ENCODE data around the gene FCN2.

FCN2 gene

DNA sequence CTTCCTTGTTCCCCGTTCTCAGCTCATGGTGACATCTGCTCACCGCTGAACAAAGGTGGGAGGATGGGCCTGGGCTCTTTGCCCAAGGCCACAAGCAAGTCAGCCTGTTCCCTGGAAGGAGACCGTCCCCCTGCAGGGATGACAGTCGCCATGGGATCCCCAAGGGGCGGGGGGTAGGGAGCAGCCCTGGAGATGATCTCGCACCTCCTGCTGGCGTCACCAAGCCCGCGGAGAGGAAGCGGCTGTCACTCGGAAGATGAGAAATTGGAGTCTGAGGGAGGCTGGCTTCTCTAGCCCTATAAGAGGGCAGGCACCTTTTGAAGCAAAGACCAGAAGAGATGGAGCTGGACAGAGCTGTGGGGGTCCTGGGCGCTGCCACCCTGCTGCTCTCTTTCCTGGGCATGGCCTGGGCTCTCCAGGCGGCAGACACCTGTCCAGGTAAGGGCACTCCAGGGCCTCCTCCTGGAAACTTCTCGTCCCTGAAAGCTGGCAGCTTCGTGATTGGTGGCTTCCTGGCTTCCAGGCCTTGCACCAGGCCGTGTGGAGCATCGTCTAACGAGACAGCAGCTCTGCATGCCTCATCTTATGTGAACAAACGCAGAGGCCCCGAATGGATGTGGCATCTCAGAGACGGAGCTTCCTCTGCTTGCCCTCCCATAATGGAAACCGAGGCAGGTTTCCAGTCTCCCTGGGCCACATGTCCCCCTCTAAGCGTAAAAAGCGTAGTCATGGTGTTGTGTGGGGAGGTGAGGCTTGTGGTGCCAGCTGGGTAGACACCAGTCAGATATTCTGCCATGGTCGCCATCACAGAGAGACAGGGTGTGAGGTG, at the start of gene FCN2:
TSS of gene FCN2 (plus strand) at position 327 of the 829 bp plus-strand sequence. CDS start at position 339, 12 bp downstream.
- no peaks in the 10 kb centered on the region for H3K36me3 ChIP-seq (ENCODE audit: insufficient read depth, low read length)

DNA sequence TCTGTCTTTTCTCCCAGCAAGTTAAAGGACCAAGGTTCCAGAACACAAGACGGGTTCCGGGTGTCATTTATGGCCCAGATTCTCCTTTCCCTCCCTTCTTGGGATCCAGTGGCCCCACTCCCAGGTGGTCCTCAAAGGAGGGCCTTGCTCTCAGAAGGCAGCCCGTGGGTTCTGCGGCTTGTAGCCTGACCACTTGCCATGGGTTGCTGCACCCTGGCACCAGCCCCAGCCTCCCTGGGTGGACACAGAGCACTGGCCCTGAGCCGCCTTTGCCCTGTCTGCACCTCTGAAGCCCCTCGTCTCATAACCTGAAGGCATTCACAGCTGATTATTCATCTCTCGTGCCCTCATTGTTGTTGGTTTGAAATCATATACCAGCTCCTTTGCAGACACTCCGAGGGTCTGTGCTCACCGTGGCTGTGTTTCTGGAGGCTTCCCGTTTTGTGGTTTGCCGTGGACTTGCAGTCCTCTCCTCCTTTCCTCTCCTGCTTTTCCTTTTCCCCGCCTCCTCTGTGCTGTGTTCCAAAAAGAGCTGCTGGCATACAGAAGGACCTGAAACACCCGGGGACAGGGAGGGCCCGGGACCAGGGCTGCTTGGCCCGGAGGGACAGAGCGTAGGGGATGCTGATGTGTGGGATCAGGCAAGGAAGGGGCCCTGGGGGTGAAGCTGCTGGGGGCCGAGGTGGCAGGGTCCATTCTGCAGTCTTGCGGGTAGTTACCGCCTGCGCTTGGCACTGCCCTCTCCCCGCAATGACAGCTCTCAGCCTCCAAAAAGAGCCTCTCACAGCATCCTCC, 49.5 kb upstream of the FCN2 start:
- Histone ChIP-seq H3K36me3 (ENCODE audit: insufficient read depth, low read length) (peaks cover 21% of the 10 kb centered on the region), H3K79me2 (ENCODE audit: control insufficient read depth, insufficient read depth, low read length, unreplicated experiment) (no peaks in the 10 kb centered on the region), H3K27ac (ENCODE audit: low read depth, low read length) (no peak overlapping the region), H3K4me1 (ENCODE audit: control insufficient read depth, insufficient read depth, low read length, unreplicated experiment) (no peaks in the 10 kb centered on the region), H3K4me3 (ENCODE audit: low read depth, low read length) (no peak overlapping the region), H3K27me3 (ENCODE audit: insufficient read depth, low read length) (no peaks in the 10 kb centered on the region), H2AFZ (ENCODE audit: low read length, unreplicated experiment) (no peak overlapping the region)

More for the DNA sequence above, at the start of gene FCN2:
- Histone ChIP-seq H3K27me3 (ENCODE audit: insufficient read depth, low read length) (peaks cover 65% of the 10 kb centered on the region), H2AFZ (ENCODE audit: low read length, unreplicated experiment) (no peak within 1 kb of the TSS), H3K4me1 (ENCODE audit: control insufficient read depth, insufficient read depth, low read length, unreplicated experiment) (no peaks in the 10 kb centered on the region), H3K79me2 (ENCODE audit: control insufficient read depth, insufficient read depth, low read length, unreplicated experiment) (no peaks in the 10 kb centered on the region), H3K4me3 (ENCODE audit: low read depth, low read length) (no peak within 1 kb of the TSS), H3K27ac (ENCODE audit: low read depth, low read length) (no peak within 1 kb of the TSS)

GRCh38 chr9:134832471-134832870, 48.1 kb upstream of the FCN2 start:
- Histone ChIP-seq H3K79me2 (ENCODE audit: control insufficient read depth, insufficient read depth, low read length, unreplicated experiment) (no peaks in the 10 kb centered on the region), H3K36me3 (ENCODE audit: insufficient read depth, low read length) (peaks cover 21% of the 10 kb centered on the region), H3K4me3 (ENCODE audit: low read depth, low read length) (no peak overlapping the region), H2AFZ (ENCODE audit: low read length, unreplicated experiment) (no peak overlapping the region), H3K4me1 (ENCODE audit: control insufficient read depth, insufficient read depth, low read length, unreplicated experiment) (no peaks in the 10 kb centered on the region), H3K27ac (ENCODE audit: low read depth, low read length) (no peak overlapping the region), H3K27me3 (ENCODE audit: insufficient read depth, low read length) (no peaks in the 10 kb centered on the region)

DNA sequence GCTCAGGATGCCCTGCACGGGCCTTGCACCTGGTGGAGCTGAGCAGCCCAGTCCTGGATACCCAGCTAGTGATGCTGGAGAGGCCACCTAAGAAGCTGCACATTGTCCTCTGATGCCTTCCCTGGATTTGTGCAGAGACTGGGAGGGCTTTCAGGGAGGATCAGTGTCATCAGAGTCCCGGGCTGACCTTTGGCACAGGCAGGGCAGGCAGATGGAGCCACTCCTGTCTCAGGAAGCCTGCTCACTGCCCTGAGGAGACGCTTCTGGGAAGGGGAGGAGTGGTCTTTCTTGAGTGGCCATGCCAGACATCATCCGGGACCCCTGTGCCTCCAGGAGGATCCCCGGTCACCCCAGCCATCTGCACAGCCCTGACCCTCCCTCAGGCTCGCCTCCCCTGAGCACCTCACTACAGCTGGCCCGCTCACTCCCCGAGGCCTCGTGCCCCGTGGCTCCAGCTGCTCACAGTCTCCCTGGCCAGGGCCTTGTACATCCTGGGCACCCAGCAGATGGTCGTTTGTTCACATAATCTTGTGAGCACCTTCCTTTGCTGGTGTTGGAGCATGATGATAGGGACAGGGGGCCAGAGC, 47.2 kb upstream of the FCN2 start:
- H3K27ac ChIP-seq (ENCODE audit: low read depth, low read length): no peak overlapping the region
- no peak overlapping the region for H2AFZ ChIP-seq (ENCODE audit: low read length, unreplicated experiment)
- H3K36me3 ChIP-seq (ENCODE audit: insufficient read depth, low read length): peaks cover 21% of the 10 kb centered on the region
- no peaks in the 10 kb centered on the region for H3K79me2 ChIP-seq (ENCODE audit: control insufficient read depth, insufficient read depth, low read length, unreplicated experiment)
- no peaks in the 10 kb centered on the region for H3K27me3 ChIP-seq (ENCODE audit: insufficient read depth, low read length)
- H3K4me3 ChIP-seq (ENCODE audit: low read depth, low read length): no peak overlapping the region
- H3K4me1 ChIP-seq (ENCODE audit: control insufficient read depth, insufficient read depth, low read length, unreplicated experiment): no peaks in the 10 kb centered on the region

GRCh38 chr9:134834217-134834956, 46.2 kb upstream of the FCN2 start:
- H3K27me3 ChIP-seq (ENCODE audit: insufficient read depth, low read length): no peaks in the 10 kb centered on the region
- H2AFZ ChIP-seq (ENCODE audit: low read length, unreplicated experiment): no peak overlapping the region
- no peaks in the 10 kb centered on the region for H3K79me2 ChIP-seq (ENCODE audit: control insufficient read depth, insufficient read depth, low read length, unreplicated experiment)
- H3K4me3 ChIP-seq (ENCODE audit: low read depth, low read length): no peak overlapping the region
- no peak overlapping the region for H3K27ac ChIP-seq (ENCODE audit: low read depth, low read length)
- peaks cover 14% of the 10 kb centered on the region for H3K36me3 ChIP-seq (ENCODE audit: insufficient read depth, low read length)
- no peaks in the 10 kb centered on the region for H3K4me1 ChIP-seq (ENCODE audit: control insufficient read depth, insufficient read depth, low read length, unreplicated experiment)

GRCh38 chr9:134834957-134835419, 45.6 kb upstream of the FCN2 start:
- no peak overlapping the region for H2AFZ ChIP-seq (ENCODE audit: low read length, unreplicated experiment)
- no peak overlapping the region for H3K4me3 ChIP-seq (ENCODE audit: low read depth, low read length)
- no peaks in the 10 kb centered on the region for H3K27me3 ChIP-seq (ENCODE audit: insufficient read depth, low read length)
- peaks cover 14% of the 10 kb centered on the region for H3K36me3 ChIP-seq (ENCODE audit: insufficient read depth, low read length)
- H3K79me2 ChIP-seq (ENCODE audit: control insufficient read depth, insufficient read depth, low read length, unreplicated experiment): no peaks in the 10 kb centered on the region
- H3K27ac ChIP-seq (ENCODE audit: low read depth, low read length): no peak overlapping the region
- no peaks in the 10 kb centered on the region for H3K4me1 ChIP-seq (ENCODE audit: control insufficient read depth, insufficient read depth, low read length, unreplicated experiment)

DNA sequence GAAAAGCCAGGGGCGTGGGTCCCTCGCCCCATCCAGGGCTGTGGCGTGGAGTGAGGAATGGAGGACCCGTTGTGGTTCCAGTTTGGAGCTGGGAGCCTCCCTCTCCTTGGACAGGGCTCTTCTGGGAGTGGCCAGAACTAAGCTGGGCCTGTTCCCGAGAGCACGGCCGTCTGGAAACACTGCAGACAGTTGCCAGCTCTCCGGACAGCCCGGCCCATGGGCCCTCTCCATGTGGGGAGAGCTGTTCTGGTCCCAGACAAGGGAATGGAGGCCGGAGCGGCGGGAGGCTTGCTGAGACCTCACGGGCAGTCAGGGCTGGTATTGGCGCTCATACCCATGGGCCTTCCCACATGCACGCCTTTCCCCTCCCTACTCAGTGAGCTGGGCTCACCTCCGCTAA, 45.2 kb upstream of the FCN2 start:
- H3K4me3 ChIP-seq (ENCODE audit: low read depth, low read length): no peak overlapping the region
- H3K4me1 ChIP-seq (ENCODE audit: control insufficient read depth, insufficient read depth, low read length, unreplicated experiment): no peaks in the 10 kb centered on the region
- H3K27me3 ChIP-seq (ENCODE audit: insufficient read depth, low read length): no peaks in the 10 kb centered on the region
- no peaks in the 10 kb centered on the region for H3K79me2 ChIP-seq (ENCODE audit: control insufficient read depth, insufficient read depth, low read length, unreplicated experiment)
- peaks cover 16% of the 10 kb centered on the region for H3K36me3 ChIP-seq (ENCODE audit: insufficient read depth, low read length)
- H3K27ac ChIP-seq (ENCODE audit: low read depth, low read length): no peak overlapping the region
- no peak overlapping the region for H2AFZ ChIP-seq (ENCODE audit: low read length, unreplicated experiment)

DNA sequence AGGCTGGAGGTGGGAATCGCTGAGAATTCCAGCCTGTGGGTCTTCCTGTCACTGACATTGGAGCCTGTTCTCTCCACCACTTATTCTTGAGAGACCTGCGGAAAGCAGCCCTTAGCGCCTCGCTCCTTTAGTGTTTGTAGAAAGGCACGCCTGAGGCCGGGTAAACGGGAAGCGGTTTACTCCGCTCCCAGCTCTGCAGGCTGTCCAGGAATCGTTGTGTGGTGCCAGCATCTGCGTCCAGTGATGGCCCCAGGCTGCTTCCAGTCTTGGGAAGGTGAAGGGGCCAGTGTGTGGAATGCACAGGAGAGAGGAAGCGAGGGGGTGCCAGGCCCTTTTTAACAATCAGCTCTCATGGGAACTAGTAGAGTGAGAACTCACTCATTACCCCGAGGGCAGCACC, 44.6 kb upstream of the FCN2 start:
- peaks cover 16% of the 10 kb centered on the region; the same call in 1 of the 2 replicates for H3K36me3 ChIP-seq (ENCODE audit: insufficient read depth, low read length)
- H3K27ac ChIP-seq (ENCODE audit: low read depth, low read length): no peak overlapping the region
- no peak overlapping the region for H3K4me3 ChIP-seq (ENCODE audit: low read depth, low read length)
- no peaks in the 10 kb centered on the region for H3K27me3 ChIP-seq (ENCODE audit: insufficient read depth, low read length)
- H3K4me1 ChIP-seq (ENCODE audit: control insufficient read depth, insufficient read depth, low read length, unreplicated experiment): no peaks in the 10 kb centered on the region
- no peaks in the 10 kb centered on the region for H3K79me2 ChIP-seq (ENCODE audit: control insufficient read depth, insufficient read depth, low read length, unreplicated experiment)
- no peak overlapping the region for H2AFZ ChIP-seq (ENCODE audit: low read length, unreplicated experiment)

DNA sequence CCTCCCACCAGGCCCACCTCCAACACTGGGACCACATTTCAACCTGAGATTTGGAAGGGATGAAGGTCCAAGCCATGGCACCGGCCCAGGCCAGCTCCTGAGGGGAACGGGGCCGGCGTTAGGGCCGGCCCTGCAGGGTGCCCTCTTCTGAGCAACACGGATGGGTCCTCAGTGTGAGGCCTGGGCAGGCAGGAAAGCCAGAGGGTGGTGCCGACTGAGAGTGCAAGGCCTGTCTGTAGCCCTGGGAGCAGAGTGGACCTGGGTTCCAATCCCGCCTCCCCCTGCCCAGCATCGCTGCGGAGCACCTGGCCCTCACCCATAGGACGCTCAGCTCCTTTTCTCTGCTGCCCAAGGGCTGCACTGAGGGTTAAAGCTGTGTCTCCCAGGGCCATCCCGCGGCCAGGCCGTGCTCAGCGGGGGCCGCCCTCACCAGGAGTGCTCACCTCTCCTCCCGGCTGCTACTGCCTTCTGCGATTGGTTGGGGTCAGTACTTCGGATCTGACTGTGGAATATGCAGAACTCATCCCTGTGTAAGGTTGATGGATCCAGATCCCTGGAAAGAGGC, 44.1 kb upstream of the FCN2 start:
- Histone ChIP-seq H3K27ac (ENCODE audit: low read depth, low read length) (no peak overlapping the region), H3K79me2 (ENCODE audit: control insufficient read depth, insufficient read depth, low read length, unreplicated experiment) (no peaks in the 10 kb centered on the region), H3K36me3 (ENCODE audit: insufficient read depth, low read length) (peaks cover 17% of the 10 kb centered on the region; the same call in 1 of the 2 replicates), H3K27me3 (ENCODE audit: insufficient read depth, low read length) (no peaks in the 10 kb centered on the region), H3K4me1 (ENCODE audit: control insufficient read depth, insufficient read depth, low read length, unreplicated experiment) (no peaks in the 10 kb centered on the region), H3K4me3 (ENCODE audit: low read depth, low read length) (no peak overlapping the region), H2AFZ (ENCODE audit: low read length, unreplicated experiment) (no peak overlapping the region)

GRCh38 chr9:134837529-134837928, 43.1 kb upstream of the FCN2 start:
- H3K79me2 ChIP-seq (ENCODE audit: control insufficient read depth, insufficient read depth, low read length, unreplicated experiment): no peaks in the 10 kb centered on the region
- H3K27ac ChIP-seq (ENCODE audit: low read depth, low read length): no peak overlapping the region
- peaks cover 20% of the 10 kb centered on the region; the same call in 1 of the 2 replicates for H3K36me3 ChIP-seq (ENCODE audit: insufficient read depth, low read length)
- H2AFZ ChIP-seq (ENCODE audit: low read length, unreplicated experiment): no peak overlapping the region
- no peaks in the 10 kb centered on the region for H3K27me3 ChIP-seq (ENCODE audit: insufficient read depth, low read length)
- no peaks in the 10 kb centered on the region for H3K4me1 ChIP-seq (ENCODE audit: control insufficient read depth, insufficient read depth, low read length, unreplicated experiment)
- H3K4me3 ChIP-seq (ENCODE audit: low read depth, low read length): no peak overlapping the region

All from ACC112 (cell line).